ENCODE results near the gene GLT6D1. TPM values are rescaled to one million over a fixed set of nuclear protein-coding genes. Genes with fewer than 3 reads are reported as not detected.

Gene GLT6D1
- total RNA-seq, 1 donor: not detected

DNA sequence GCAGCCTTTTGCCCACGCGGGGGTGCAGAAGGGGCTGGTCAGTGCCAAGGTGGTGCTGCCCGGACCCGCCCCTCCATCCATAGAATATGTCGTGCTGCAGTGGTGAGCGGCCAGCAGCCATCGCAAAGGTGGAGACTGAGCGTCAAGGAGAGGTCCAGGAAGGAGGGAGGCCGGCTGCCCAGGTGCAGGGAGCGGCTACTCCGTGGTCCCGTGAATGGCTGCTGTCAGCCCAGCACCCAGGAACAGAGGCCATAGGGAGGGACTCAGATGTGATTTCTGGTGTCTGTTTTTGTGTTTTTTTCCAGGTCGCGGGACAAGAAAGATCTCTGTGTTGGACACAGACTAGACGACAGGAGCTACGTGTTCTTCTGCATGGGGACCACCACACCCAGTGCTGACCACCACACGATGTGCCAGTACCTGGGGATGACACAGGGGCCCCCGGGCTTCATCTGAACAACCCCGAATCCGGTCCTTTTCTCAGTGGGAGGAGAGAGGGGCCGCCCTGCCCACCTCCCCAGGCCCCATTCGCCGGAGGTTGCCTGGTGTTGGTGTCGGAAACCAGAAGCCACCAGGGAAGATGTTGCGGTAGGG, 48.8 kb downstream of the GLT6D1 start:
- TF ChIP-seq, protein P1, sequence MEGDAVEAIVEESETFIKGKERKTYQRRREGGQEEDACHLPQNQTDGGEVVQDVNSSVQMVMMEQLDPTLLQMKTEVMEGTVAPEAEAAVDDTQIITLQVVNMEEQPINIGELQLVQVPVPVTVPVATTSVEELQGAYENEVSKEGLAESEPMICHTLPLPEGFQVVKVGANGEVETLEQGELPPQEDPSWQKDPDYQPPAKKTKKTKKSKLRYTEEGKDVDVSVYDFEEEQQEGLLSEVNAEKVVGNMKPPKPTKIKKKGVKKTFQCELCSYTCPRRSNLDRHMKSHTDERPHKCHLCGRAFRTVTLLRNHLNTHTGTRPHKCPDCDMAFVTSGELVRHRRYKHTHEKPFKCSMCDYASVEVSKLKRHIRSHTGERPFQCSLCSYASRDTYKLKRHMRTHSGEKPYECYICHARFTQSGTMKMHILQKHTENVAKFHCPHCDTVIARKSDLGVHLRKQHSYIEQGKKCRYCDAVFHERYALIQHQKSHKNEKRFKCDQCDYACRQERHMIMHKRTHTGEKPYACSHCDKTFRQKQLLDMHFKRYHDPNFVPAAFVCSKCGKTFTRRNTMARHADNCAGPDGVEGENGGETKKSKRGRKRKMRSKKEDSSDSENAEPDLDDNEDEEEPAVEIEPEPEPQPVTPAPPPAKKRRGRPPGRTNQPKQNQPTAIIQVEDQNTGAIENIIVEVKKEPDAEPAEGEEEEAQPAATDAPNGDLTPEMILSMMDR (IDR thresholded peaks at IDR 0.05; ENCODE audit: insufficient read depth, low read depth, low read length): no peak
- no peak overlapping the region for H3K4me3 ChIP-seq (ENCODE audit: low read depth, low read length)
- DNase-seq (ENCODE audit: low read depth): no peak

DNA sequence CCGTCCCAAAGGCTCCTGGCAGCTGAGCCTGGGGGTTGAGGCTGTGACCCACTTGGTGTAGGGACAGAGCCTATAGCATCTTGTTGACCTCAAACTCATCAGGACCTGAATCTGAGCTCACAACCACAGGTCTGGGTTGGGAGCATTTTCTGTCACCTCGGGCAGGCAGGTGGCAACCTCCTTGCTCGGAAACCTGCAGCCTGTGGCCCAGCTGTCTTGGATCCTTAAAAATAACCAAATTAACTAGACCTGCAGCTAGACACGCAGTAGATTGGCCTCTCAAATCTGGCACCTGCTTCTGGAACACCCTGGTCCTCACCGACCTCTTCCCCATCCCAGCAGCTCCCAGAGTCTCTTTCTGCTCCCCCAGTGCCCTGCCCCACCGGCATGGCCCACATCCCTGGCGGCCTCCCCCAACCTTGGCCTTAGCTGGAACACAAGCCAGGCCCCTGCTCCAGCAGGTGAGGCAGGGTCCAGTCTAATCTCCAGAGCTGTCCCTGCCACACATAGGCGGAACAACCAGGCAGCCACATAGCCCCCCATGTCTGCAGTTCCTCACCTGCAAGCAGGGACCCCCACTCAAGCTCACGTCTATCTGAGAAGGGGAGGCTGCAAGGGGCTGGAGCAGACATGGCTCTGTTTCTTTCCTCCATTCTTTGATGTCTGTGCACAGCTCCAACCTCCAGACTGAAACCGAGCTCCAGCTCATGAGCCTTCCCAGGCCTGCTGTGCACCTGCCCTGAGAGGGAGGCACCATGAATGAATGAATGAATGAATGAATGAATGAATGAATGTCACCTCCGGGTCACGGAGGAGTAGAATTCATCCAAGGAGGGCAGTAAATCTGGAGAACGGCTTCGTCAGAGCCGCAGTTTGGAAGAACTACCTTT, 49.5 kb downstream of the GLT6D1 start:
- no peak overlapping the region for H3K4me3 ChIP-seq (ENCODE audit: low read depth, low read length)
- no peak for DNase-seq (ENCODE audit: low read depth)
- TF ChIP-seq, protein P1 (IDR thresholded peaks at IDR 0.05; ENCODE audit: insufficient read depth, low read depth, low read length): no peak

DNA sequence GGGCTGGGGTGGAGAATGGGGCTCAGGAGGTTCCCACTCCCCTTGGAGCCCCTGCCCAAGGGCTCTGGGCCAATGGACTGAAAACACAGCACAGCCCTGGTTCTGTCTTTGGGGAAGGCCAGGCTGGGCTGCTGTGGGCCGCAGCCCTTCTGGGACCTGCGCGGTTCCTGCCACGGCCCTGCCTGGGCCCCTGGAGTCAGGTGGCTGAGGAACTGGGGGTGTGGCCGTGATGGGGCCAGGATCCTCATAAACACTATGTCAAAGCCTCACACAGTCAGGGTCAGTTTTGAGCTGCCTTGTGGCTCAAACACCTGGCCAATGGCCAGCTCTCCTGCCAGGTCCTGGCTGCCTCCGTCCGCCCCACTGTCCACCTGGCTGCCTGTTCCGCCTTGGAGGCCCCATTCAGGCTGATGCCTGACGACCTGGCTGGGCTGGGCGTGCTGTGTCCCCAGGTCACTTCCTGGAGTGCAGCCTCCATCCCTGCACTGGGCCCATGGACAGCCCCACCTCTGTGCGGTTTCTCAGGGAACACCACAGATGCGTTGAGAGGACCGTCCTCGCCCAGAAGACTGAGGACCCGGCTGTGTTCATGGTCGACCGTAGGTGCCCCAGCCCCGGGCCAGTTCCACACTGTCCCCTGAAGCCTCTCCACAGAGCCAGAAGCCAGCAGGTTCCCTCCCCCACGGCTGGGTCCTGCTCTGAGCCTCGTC, 50.3 kb downstream of the GLT6D1 start:
- TF ChIP-seq, protein P1 (IDR thresholded peaks at IDR 0.05; ENCODE audit: insufficient read depth, low read depth, low read length): no peak
- no peak for DNase-seq (ENCODE audit: low read depth)
- H3K4me3 ChIP-seq (ENCODE audit: low read depth, low read length): no peak overlapping the region

DNA sequence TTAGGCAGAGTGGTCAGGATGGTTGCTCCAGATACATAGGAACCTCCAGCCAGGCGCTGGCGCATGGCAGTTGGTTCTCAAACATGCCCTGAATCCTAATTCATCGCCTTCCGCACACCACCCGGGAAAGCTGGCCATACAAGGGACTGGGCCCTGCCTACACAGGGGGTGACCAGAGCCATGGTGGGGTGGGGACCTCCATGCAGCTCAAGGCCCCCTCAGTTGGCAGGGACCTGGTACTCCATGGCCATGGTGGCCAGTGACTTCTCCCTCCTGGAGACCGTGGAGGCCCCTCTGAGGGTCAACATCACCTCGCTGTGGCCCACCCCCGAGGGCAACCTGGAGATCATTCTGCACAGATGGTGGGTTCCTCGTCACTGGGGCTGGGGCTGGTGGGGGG, 51.0 kb downstream of the GLT6D1 start:
- DNase-seq (ENCODE audit: low read depth): no peak
- H3K4me3 ChIP-seq (ENCODE audit: low read depth, low read length): no peak overlapping the region
- TF ChIP-seq, protein P1 (IDR thresholded peaks at IDR 0.05; ENCODE audit: insufficient read depth, low read depth, low read length): no peak

DNA sequence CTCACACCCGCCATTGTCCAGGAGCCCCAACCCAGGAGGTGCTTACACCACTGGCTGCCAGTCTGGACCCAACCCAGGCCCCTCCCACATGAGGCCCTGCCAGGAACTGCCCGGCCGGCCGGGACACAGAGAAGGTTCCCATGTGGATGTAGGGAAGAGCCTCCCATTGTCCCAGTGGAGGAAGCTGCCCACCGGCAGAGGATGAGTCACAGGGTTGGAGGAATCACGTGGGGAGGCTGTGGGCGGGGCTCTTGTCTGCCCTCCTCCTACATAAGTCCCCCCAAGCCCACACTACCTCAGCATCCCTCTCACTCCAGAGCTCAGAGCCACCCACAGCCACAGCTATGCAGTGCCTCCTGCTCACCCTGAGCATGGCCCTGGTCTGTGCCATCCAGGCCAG, 51.7 kb downstream of the GLT6D1 start:
- TF ChIP-seq, protein P1 (IDR thresholded peaks at IDR 0.05; ENCODE audit: insufficient read depth, low read depth, low read length): no peak
- DNase-seq (ENCODE audit: low read depth): no peak
- no peak overlapping the region for H3K4me3 ChIP-seq (ENCODE audit: low read depth, low read length)

DNA sequence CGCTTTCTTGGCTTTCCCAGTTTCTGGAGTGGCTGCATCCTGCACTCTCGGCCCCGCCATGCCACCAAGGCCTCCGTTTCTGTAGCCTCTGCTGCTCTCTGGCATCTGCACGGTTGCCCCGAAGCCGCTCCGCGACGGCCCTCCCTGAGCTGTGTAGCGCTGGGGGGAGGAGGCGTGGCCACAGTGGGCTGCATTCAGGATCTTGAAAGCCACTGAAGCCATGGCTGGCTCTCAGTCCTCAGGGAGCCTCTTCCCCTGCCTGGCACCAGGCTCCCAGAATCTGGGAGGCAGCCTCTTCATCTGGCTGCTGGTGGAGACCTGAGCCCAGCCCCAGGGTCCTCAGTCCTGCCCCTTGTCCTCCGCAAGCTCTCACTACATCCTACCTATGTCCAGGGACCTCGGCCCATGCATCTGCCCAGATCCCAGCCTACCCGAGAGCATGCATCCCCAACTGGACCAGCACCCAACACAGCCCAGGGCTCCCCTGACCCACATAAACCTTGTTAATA, 52.7 kb downstream of the GLT6D1 start:
- no peak overlapping the region for H3K4me3 ChIP-seq (ENCODE audit: low read depth, low read length)
- TF ChIP-seq, protein P1 (IDR thresholded peaks at IDR 0.05; ENCODE audit: insufficient read depth, low read depth, low read length): no peak
- no peak for DNase-seq (ENCODE audit: low read depth)

Measured in fibroblast of villous mesenchyme (primary cell).